PFSK-1 (cell line): ENCODE data around the gene GPR176.

Source experiments
- FOXP2 ChIP-seq: optimal IDR thresholded peaks from 2 replicates; pipeline ENCODE3; 2011; ENCODE audit warnings: borderline replicate concordance, control low read depth, inconsistent platforms; ENCODE audit not compliant: insufficient read depth; ENCODE audit errors: extremely low read length, extremely low read depth
- POLR2AphosphoS5 ChIP-seq: IDR thresholded peaks from 2 replicates; pipeline ENCODE4 v1.6.1; 2012; ENCODE audit warnings: low read depth, mild to moderate bottlenecking, control low read depth, low read length, moderate library complexity
- REST ChIP-seq, 2 experiments: IDR thresholded peaks; 2 replicates each; pipeline versions ENCODE4 v1.6.1 to v1.8.0; 2011 to 2012; ENCODE audit warnings: low read depth in 2 of 2, low read length in 2 of 2, control low read depth in 1 of 2, inconsistent platforms in 1 of 2, mild to moderate bottlenecking in 1 of 2, moderate library complexity in 1 of 2; ENCODE audit not compliant: insufficient read depth in 1 of 2
- SIN3A ChIP-seq: IDR thresholded peaks from 2 replicates; pipeline ENCODE4 v1.6.1; 2012; ENCODE audit warnings: mild to moderate bottlenecking, low read length, moderate library complexity, borderline replicate concordance; ENCODE audit not compliant: insufficient read depth
- TAF1 ChIP-seq: IDR thresholded peaks from 2 replicates; pipeline ENCODE4 v1.6.1; 2012; ENCODE audit warnings: low read length, control low read depth, borderline replicate concordance; ENCODE audit not compliant: insufficient read depth

GPR176 gene

GRCh38 chr15:39752246-39752645 lies 167.8 kb downstream of the GPR176 start:
- TF ChIP-seq TAF1 (no peak), REST (IDR thresholded peaks at IDR 0.05; ENCODE audit: insufficient read depth in 1 of 2, low read depth in 2 of 2, low read length in 2 of 2) (no peak), POLR2AphosphoS5 (no peak), FOXP2 (no peak), SIN3A (no peak)
